SU-DHL-6 (cell line): ENCODE results near the gene SIX5.

Experiments
- H2AFZ ChIP-seq: fragments of 200-600 bp; sonication (generic); 2 replicates; pipeline ENCODE4 v1.6.1; 2014; ENCODE audit warnings: low read depth, mild to moderate bottlenecking, moderate library complexity, mixed read lengths, antibody characterized with exemption, low read length; ENCODE audit not compliant: severe bottlenecking
- H3F3A ChIP-seq: fragments of 200-600 bp; shearing (Covaris generic); 2 replicates; pipeline ENCODE4 v1.6.0; 2016; ENCODE audit warnings: antibody characterized with exemption, mild to moderate bottlenecking; ENCODE audit not compliant: insufficient read depth
- H3K27ac ChIP-seq: fragments of 200-600 bp; sonication (generic); 2 replicates; pipeline ENCODE4 v1.5.1; 2016; ENCODE audit warnings: low read depth, mild to moderate bottlenecking, low read length, moderate library complexity, mixed read lengths
- H3K27me3 ChIP-seq: fragments of 200-600 bp; sonication (generic), shearing (Covaris generic); 2 replicates; pipeline ENCODE4 v1.6.0; 2014; ENCODE audit warnings: mild to moderate bottlenecking, low read length
- H3K36me3 ChIP-seq: fragments of 200-600 bp; sonication (generic); 2 replicates; pipeline ENCODE4 v1.6.1; 2014; ENCODE audit warnings: mild to moderate bottlenecking, low read length, mixed read lengths
- H3K4me2 ChIP-seq: fragments of 300-600, 200-600 bp; shearing (Covaris generic), sonication (generic); 2 replicates; pipeline ENCODE4 v1.6.0; 2014; ENCODE audit warnings: low read length, low read depth, mild to moderate bottlenecking; ENCODE audit not compliant: poor library complexity, severe bottlenecking
- H3K4me3 ChIP-seq: fragments of 200-600 bp; sonication (generic); 2 replicates; pipeline ENCODE4 v1.5.1; 2014; ENCODE audit warnings: antibody characterized with exemption, low read length, mild to moderate bottlenecking, mixed read lengths; ENCODE audit not compliant: insufficient read depth, poor library complexity, severe bottlenecking
- H3K79me2 ChIP-seq: fragments of 200-600 bp; sonication (generic); 2 replicates; pipeline ENCODE4 v1.6.1; 2014; ENCODE audit warnings: mild to moderate bottlenecking, low read length, moderate library complexity; ENCODE audit not compliant: insufficient read depth
- H3K9ac ChIP-seq: fragments of 200-600 bp; sonication (generic); 2 replicates; pipeline ENCODE4 v1.7.0; 2014; ENCODE audit warnings: mild to moderate bottlenecking, low read length
- H3K9me2 ChIP-seq: fragments of 200-600 bp; sonication (generic); replicated peaks from 2 replicates; pipeline ENCODE4 v1.6.1; 2014; ENCODE audit warnings: low read length; ENCODE audit not compliant: insufficient read depth
- H3K9me3 ChIP-seq: fragments of 200-600 bp; sonication (generic); 2 replicates; pipeline ENCODE4 v1.6.1; 2014; ENCODE audit warnings: low read length, mixed read lengths; ENCODE audit not compliant: insufficient read depth
- H4K20me1 ChIP-seq: fragments of 200-600 bp; sonication (generic); 2 replicates; pipeline ENCODE4 v1.6.1; 2014; ENCODE audit warnings: low read depth, mild to moderate bottlenecking, antibody characterized with exemption, low read length, moderate library complexity, mixed read lengths
- EZH2phosphoT487 ChIP-seq: fragments of 200-600 bp; sonication (generic), shearing (Covaris generic); conservative IDR thresholded peaks from 2 replicates; pipeline ENCODE4 v1.6.1; 2018; ENCODE audit warnings: mild to moderate bottlenecking, antibody characterized with exemption, low read length, moderate library complexity, mixed read lengths
- TF ChIP-seq, protein P1 (sequence below): fragments of 200-600 bp; sonication (generic); IDR thresholded peaks from one replicate; pipeline ENCODE4 v1.5.1; 2017; ENCODE audit warnings: antibody characterized with exemption, mild to moderate bottlenecking, low read length, moderate library complexity; ENCODE audit not compliant: insufficient read depth, poor library complexity, severe bottlenecking

Gene SIX5

DNA sequence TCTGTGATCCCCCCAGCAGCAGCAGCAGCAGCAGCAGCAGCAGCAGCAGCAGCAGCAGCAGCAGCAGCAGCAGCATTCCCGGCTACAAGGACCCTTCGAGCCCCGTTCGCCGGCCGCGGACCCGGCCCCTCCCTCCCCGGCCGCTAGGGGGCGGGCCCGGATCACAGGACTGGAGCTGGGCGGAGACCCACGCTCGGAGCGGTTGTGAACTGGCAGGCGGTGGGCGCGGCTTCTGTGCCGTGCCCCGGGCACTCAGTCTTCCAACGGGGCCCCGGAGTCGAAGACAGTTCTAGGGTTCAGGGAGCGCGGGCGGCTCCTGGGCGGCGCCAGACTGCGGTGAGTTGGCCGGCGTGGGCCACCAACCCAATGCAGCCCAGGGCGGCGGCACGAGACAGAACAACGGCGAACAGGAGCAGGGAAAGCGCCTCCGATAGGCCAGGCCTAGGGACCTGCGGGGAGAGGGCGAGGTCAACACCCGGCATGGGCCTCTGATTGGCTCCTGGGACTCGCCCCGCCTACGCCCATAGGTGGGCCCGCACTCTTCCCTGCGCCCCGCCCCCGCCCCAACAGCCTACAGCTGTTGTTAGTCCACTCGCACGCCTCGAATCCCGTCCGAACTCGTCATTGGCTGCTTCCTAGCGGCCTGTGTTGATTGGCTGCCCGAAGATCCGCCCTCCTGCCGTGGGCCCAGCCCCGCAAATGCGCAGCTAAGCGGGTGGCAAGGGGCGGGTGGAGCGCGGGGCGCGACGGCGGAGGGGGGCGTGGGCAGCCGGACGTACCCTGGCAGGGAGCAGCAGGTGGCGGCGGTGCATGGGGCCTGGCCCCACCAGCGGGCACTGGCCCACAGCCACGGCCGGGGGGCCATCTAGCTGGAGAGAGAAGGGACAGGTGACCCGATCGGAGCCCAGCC is 1.4 kb upstream of the SIX5 start:
- Histone ChIP-seq H3K79me2 (no peaks in the 10 kb centered on the region), H3K4me3 (peak overlapping the region; percentile 62), H3K27me3 (no peaks in the 10 kb centered on the region), H3K9ac (peak overlapping the region; percentile 58), H3K4me2 (peak overlapping the region; percentile 95), H3K9me2 (no peaks in the 10 kb centered on the region), H3K36me3 (no peaks in the 10 kb centered on the region), H3K9me3 (no peaks in the 10 kb centered on the region), H3F3A (peaks cover 4% of the 10 kb centered on the region; the same call in 1 of the 2 replicates), H4K20me1 (no peaks in the 10 kb centered on the region), H2AFZ (peak overlapping the region; percentile 23), H3K27ac (peak overlapping the region; percentile 44)
- TF ChIP-seq, protein P1, sequence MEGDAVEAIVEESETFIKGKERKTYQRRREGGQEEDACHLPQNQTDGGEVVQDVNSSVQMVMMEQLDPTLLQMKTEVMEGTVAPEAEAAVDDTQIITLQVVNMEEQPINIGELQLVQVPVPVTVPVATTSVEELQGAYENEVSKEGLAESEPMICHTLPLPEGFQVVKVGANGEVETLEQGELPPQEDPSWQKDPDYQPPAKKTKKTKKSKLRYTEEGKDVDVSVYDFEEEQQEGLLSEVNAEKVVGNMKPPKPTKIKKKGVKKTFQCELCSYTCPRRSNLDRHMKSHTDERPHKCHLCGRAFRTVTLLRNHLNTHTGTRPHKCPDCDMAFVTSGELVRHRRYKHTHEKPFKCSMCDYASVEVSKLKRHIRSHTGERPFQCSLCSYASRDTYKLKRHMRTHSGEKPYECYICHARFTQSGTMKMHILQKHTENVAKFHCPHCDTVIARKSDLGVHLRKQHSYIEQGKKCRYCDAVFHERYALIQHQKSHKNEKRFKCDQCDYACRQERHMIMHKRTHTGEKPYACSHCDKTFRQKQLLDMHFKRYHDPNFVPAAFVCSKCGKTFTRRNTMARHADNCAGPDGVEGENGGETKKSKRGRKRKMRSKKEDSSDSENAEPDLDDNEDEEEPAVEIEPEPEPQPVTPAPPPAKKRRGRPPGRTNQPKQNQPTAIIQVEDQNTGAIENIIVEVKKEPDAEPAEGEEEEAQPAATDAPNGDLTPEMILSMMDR, result peak; percentile 96
- TF ChIP-seq EZH2phosphoT487, result no peak

DNA sequence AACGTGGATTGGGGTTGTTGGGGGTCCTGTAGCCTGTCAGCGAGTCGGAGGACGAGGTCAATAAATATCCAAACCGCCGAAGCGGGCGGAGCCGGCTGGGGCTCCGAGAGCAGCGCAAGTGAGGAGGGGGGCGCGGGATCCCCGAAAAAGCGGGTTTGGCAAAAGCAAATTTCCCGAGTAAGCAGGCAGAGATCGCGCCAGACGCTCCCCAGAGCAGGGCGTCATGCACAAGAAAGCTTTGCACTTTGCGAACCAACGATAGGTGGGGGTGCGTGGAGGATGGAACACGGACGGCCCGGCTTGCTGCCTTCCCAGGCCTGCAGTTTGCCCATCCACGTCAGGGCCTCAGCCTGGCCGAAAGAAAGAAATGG is 754 bp upstream of the SIX5 start:
- peaks cover 4% of the 10 kb centered on the region; the same call in 1 of the 2 replicates for H3F3A ChIP-seq
- TF ChIP-seq EZH2phosphoT487, result no peak
- H3K27ac ChIP-seq, result peak overlapping the region; percentile 44
- H3K9me2 ChIP-seq, result no peaks in the 10 kb centered on the region
- peak overlapping the region; percentile 58 for H3K9ac ChIP-seq
- H3K36me3 ChIP-seq, result no peaks in the 10 kb centered on the region
- peak overlapping the region; percentile 95 for H3K4me2 ChIP-seq
- peak overlapping the region; percentile 61 for H2AFZ ChIP-seq
- H3K9me3 ChIP-seq, result no peaks in the 10 kb centered on the region
- H3K4me3 ChIP-seq, result peak overlapping the region; percentile 62
- no peaks in the 10 kb centered on the region for H4K20me1 ChIP-seq
- no peaks in the 10 kb centered on the region for H3K27me3 ChIP-seq
- H3K79me2 ChIP-seq, result no peaks in the 10 kb centered on the region

DNA sequence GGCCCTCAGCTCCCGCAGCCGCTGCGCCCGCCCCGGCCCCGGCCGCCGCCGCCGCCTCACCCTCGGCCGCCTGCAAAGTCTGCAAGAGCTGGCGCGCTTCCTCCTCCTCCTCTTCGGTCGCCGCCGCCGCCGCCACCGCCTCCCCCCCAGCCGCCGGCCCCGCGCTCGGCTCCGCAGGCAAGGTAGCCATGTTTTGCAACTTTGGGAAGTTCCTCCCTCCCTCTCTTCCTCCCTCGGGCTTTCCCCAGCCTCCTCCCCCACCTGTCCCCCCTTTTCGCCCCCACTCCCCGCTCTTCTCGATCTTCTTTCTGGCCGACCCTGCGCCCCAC is 433 bp downstream of the SIX5 start:
- Histone ChIP-seq H2AFZ (peak overlapping the region; percentile 97), H3K9me2 (no peaks in the 10 kb centered on the region), H3K79me2 (no peaks in the 10 kb centered on the region), H4K20me1 (no peaks in the 10 kb centered on the region), H3K36me3 (no peaks in the 10 kb centered on the region), H3K4me3 (peak overlapping the region; percentile 86), H3K27ac (0 out of 2 replicates have a peak overlapping the region, but pooled peaks have one; percentile 7), H3K27me3 (no peaks in the 10 kb centered on the region), H3K9me3 (no peaks in the 10 kb centered on the region), H3K4me2 (peak overlapping the region; percentile 98), H3K9ac (peak overlapping the region; percentile 74), H3F3A (peaks cover 4% of the 10 kb centered on the region; the same call in 1 of the 2 replicates)
- TF ChIP-seq, protein P1, result no peak
- no peak for TF ChIP-seq EZH2phosphoT487
